H1 (cell line): Measurements from ENCODE around the gene ALG2. TPM values are rescaled to one million over a fixed set of nuclear protein-coding genes. Genes with fewer than 3 reads are reported as not detected.

Experiments used
- CTCF ChIA-PET: fragments of 300-600 bp; sonication (Branson Sonifier 250); formaldehyde crosslinking; loops from one replicate; lab custom pipeline; 2021; ENCODE audit not compliant: partially characterized antibody; lab: Charles Lee
- POLR2A ChIA-PET: fragments of 300-600 bp; sonication (Branson Sonifier 250); formaldehyde crosslinking; loops from one replicate; lab custom pipeline; 2021; ENCODE audit warnings: inconsistent platforms; ENCODE audit not compliant: partially characterized antibody; lab: Charles Lee
- DNase-seq, 2 experiments: peaks; one replicate each; pipeline versions ENCODE4 v3.0.0 to v3.0.0-alpha.2; 2010 to 2022; ENCODE audit warnings: low spot score in 2 of 2, low read depth in 1 of 2, mixed read lengths in 1 of 2
- FAIRE-seq: peaks from 2 replicates; lab custom pipeline; 2011; peaks lifted over from hg19 to GRCh38; lab: Jason Lieb, UNC
- H2AFZ ChIP-seq: 2 replicates; pipeline ENCODE4 v1.8.1; 2012; ENCODE audit warnings: low read length, inconsistent platforms
- H2AK5ac ChIP-seq: 2 replicates; pipeline ENCODE4 v1.6.1; 2013; ENCODE audit warnings: low read depth, low read length
- H2BK120ac ChIP-seq: replicated peaks from 2 replicates; pipeline ENCODE3; 2013; ENCODE audit warnings: low read depth, low read length, inconsistent platforms
- H2BK12ac ChIP-seq: 2 replicates; pipeline ENCODE4 v1.6.1; 2013; ENCODE audit warnings: low read depth, low read length
- H2BK15ac ChIP-seq: 2 replicates; pipeline ENCODE4 v1.6.1; 2013; ENCODE audit warnings: low read length
- H2BK20ac ChIP-seq: 2 replicates; pipeline ENCODE4 v1.6.1; 2013; ENCODE audit warnings: low read length
- H2BK5ac ChIP-seq: 2 replicates; pipeline ENCODE4 v1.6.1; 2013; ENCODE audit warnings: low read depth, low read length
- H3K14ac ChIP-seq: 2 replicates; pipeline ENCODE4 v1.6.1; 2013; ENCODE audit warnings: inconsistent platforms; ENCODE audit not compliant: insufficient read length
- H3K18ac ChIP-seq: 2 replicates; pipeline ENCODE4 v1.6.1; 2013; ENCODE audit warnings: low read length; ENCODE audit errors: extremely low read depth
- H3K23ac ChIP-seq: 2 replicates; pipeline ENCODE4 v1.6.1; 2013; ENCODE audit warnings: inconsistent platforms; ENCODE audit not compliant: insufficient read length
- H3K23me2 ChIP-seq: 2 replicates; pipeline ENCODE4 v1.6.1; 2013; ENCODE audit warnings: low read depth, low read length
- H3K27ac ChIP-seq: 2 replicates; pipeline ENCODE4 v1.6.1; 2011; ENCODE audit warnings: low read depth, low read length, inconsistent platforms
- H3K27me3 ChIP-seq, 4 experiments: replicated peaks in 1 of 4; 1 replicate in 1 of 4; 2 replicates in 3 of 4; pipeline versions ENCODE4 v1.6.1 to v1.8.1; 2011 to 2013; ENCODE audit warnings: low read length in 3 of 4, mild to moderate bottlenecking in 3 of 4, inconsistent platforms in 2 of 4, mixed read lengths in 2 of 4, moderate library complexity in 1 of 4; ENCODE audit not compliant: control insufficient read depth in 3 of 4, insufficient read depth in 3 of 4; ENCODE audit errors: extremely low read depth in 1 of 4
- H3K36me3 ChIP-seq, 4 experiments: 2 replicates each; pipeline versions ENCODE4 v1.6.1 to v1.8.1; 2011 to 2013; ENCODE audit warnings: mild to moderate bottlenecking in 4 of 4, low read length in 3 of 4, moderate library complexity in 2 of 4, control low read depth in 1 of 4, inconsistent platforms in 1 of 4; ENCODE audit not compliant: insufficient read depth in 4 of 4, control insufficient read depth in 2 of 4
- H3K4ac ChIP-seq: replicated peaks from 2 replicates; pipeline ENCODE3; 2013; ENCODE audit warnings: low read length, low read depth, mixed read lengths, inconsistent platforms; ENCODE audit not compliant: insufficient read length
- H3K4me1 ChIP-seq, 4 experiments: replicated peaks in 1 of 4; 1 replicate in 1 of 4; 2 replicates in 3 of 4; pipeline versions ENCODE4 v1.6.1 to v1.8.1; 2011 to 2013; ENCODE audit warnings: low read length in 3 of 4, inconsistent platforms in 2 of 4, mixed read lengths in 1 of 4; ENCODE audit not compliant: insufficient read depth in 4 of 4, control insufficient read depth in 3 of 4
- H3K4me2 ChIP-seq, 2 experiments: 2 replicates each; pipeline versions ENCODE4 v1.6.1 to v1.8.1; 2011 to 2013; ENCODE audit warnings: low read depth in 2 of 2, low read length in 2 of 2, control low read depth in 1 of 2, inconsistent platforms in 1 of 2, mild to moderate bottlenecking in 1 of 2; ENCODE audit not compliant: insufficient read depth in 1 of 2
- H3K4me3 ChIP-seq, 4 experiments: fragments of 200-600, 300-600 bp in 1 of 4; sonication (generic), shearing (Covaris generic), sonication (Bioruptor Twin) in 1 of 4; 2 replicates each; pipeline versions ENCODE4 v1.5.1 to v1.8.1; 2011 to 2016; ENCODE audit warnings: low read length in 4 of 4, low read depth in 3 of 4, control low read depth in 2 of 4, inconsistent platforms in 2 of 4, mild to moderate bottlenecking in 2 of 4, mixed read lengths in 1 of 4, moderate library complexity in 1 of 4; ENCODE audit not compliant: insufficient read depth in 2 of 4; ENCODE audit errors: extremely low read depth in 1 of 4
- H3K56ac ChIP-seq: replicated peaks from 2 replicates; pipeline ENCODE3; 2013; ENCODE audit warnings: low read depth, mild to moderate bottlenecking, mixed read lengths, low read length, inconsistent platforms; ENCODE audit not compliant: insufficient read length
- H3K79me1 ChIP-seq: 2 replicates; pipeline ENCODE4 v1.6.1; 2013; ENCODE audit warnings: low read depth, low read length, control low read depth
- H3K79me2 ChIP-seq, 2 experiments: 2 replicates each; pipeline versions ENCODE4 v1.6.1 to v1.8.1; 2012 to 2013; ENCODE audit warnings: low read length in 2 of 2, mild to moderate bottlenecking in 2 of 2, inconsistent platforms in 1 of 2; ENCODE audit not compliant: insufficient read depth in 2 of 2, control insufficient read depth in 1 of 2
- H3K9ac ChIP-seq, 4 experiments: replicated peaks in 1 of 4; 1 replicate in 1 of 4; 2 replicates in 3 of 4; pipeline versions ENCODE4 v1.6.1 to v1.8.1; 2011 to 2013; ENCODE audit warnings: low read depth in 3 of 4, low read length in 3 of 4, control low read depth in 2 of 4, mild to moderate bottlenecking in 2 of 4, moderate library complexity in 2 of 4, inconsistent platforms in 1 of 4; ENCODE audit errors: extremely low read depth in 1 of 4
- H3K9me3 ChIP-seq, 2 experiments: 2 replicates each; pipeline versions ENCODE4 v1.6.1 to v1.8.1; 2012 to 2013; ENCODE audit warnings: mild to moderate bottlenecking in 2 of 2, moderate library complexity in 2 of 2, control low read depth in 1 of 2, inconsistent platforms in 1 of 2, low read depth in 1 of 2, low read length in 1 of 2, mixed read lengths in 1 of 2; ENCODE audit not compliant: insufficient read depth in 2 of 2
- H4K20me1 ChIP-seq, 2 experiments: replicated peaks in 1 of 2; 2 replicates each; pipeline versions ENCODE3 to v1.8.1; 2011 to 2013; ENCODE audit warnings: inconsistent platforms in 2 of 2, low read length in 2 of 2, mild to moderate bottlenecking in 1 of 2; ENCODE audit not compliant: insufficient read depth in 2 of 2, control insufficient read depth in 1 of 2
- H4K5ac ChIP-seq: 2 replicates; pipeline ENCODE4 v1.6.1; 2013; ENCODE audit warnings: low read length, low read depth, mixed read lengths, inconsistent platforms; ENCODE audit not compliant: insufficient read length
- H4K8ac ChIP-seq: 2 replicates; pipeline ENCODE4 v1.8.0; 2013; ENCODE audit warnings: mild to moderate bottlenecking, moderate library complexity, low read length, inconsistent platforms; ENCODE audit not compliant: insufficient read depth; ENCODE audit errors: extremely low read depth
- H4K91ac ChIP-seq: replicated peaks from 2 replicates; pipeline ENCODE3; 2013; ENCODE audit warnings: low read length, mixed read lengths, inconsistent platforms; ENCODE audit not compliant: insufficient read length
- EGR1 ChIP-seq: IDR thresholded peaks from 2 replicates; pipeline ENCODE4 v1.6.1; 2011; ENCODE audit warnings: low read depth, low read length, borderline replicate concordance
- EP300 ChIP-seq, 2 experiments: IDR thresholded peaks; 1 replicate in 1 of 2; 2 replicates in 1 of 2; pipeline ENCODE4 v1.6.1; 2011 to 2012; ENCODE audit warnings: low read depth in 2 of 2, low read length in 2 of 2, mild to moderate bottlenecking in 2 of 2, borderline replicate concordance in 1 of 2, inconsistent platforms in 1 of 2, moderate library complexity in 1 of 2
- PHF8 ChIP-seq: fragments of 200-600 bp; sonication (generic); conservative IDR thresholded peaks from 2 replicates; pipeline ENCODE4 v1.7.1; 2012; ENCODE audit warnings: low read depth, mild to moderate bottlenecking, inconsistent platforms, low read length, moderate library complexity
- SP2 ChIP-seq: IDR thresholded peaks from 2 replicates; pipeline ENCODE4 v1.6.1; 2012; ENCODE audit warnings: mild to moderate bottlenecking, low read length, inconsistent platforms
- TCF12 ChIP-seq: IDR thresholded peaks from 2 replicates; pipeline ENCODE4 v1.6.1; 2011; ENCODE audit warnings: low read depth, mild to moderate bottlenecking, low read length
- WGBS, 2 experiments: shearing (Covaris generic) in 1 of 2; methylation state at CpG; one replicate each; pipeline versions ENCODE4 v1.1.6 to v1.1.7; 2013 to 2015; ENCODE audit warnings: low lambda C conversion rate in 2 of 2, mixed read lengths in 2 of 2, inconsistent platforms in 1 of 2, low coverage in 1 of 2, missing lambda C conversion rate in 1 of 2; ENCODE audit not compliant: insufficient replicate concordance in 2 of 2, insufficient coverage in 1 of 2, insufficient read length in 1 of 2; ENCODE audit errors: extremely low coverage in 1 of 2, missing lambda C conversion rate in 1 of 2; 5-methylcytosine and 5-hydroxymethylcytosine counted together
- polyA plus RNA-seq, 7 experiments: library from polyadenylated mRNA; depleted of rRNA in 3 of 7; stranded (reverse) in 5 of 7; unstranded in 2 of 7; fragments of >200 nt in 5 of 7; fragments of 200-250 nt in 2 of 7; gene quantifications; 1 replicate in 5 of 7; 2 replicates in 1 of 7; 4 replicates in 1 of 7; pipeline versions ENCODE4 v1.2.1 to v1.2.3, GENCODE V29; 2011 to 2013; ENCODE audit warnings: missing spikeins in 2 of 7, mixed read lengths in 2 of 7
- total RNA-seq: library from RNA; stranded (reverse); fragmentation: NEBNext Ultra II Directional; extraction: Animal tissue kit (Norgen Biotek cat#: 25700); gene quantifications from 2 replicates; pipeline ENCODE4 v1.2.1, GENCODE V29; 2021

ALG2 gene
- total and polyA plus RNA-seq, 2 of the 8 experiments (the other 6 are each of a cell fraction or from before 2014, with no cell fraction given): 27.1 to 30.7 TPM

DNA sequence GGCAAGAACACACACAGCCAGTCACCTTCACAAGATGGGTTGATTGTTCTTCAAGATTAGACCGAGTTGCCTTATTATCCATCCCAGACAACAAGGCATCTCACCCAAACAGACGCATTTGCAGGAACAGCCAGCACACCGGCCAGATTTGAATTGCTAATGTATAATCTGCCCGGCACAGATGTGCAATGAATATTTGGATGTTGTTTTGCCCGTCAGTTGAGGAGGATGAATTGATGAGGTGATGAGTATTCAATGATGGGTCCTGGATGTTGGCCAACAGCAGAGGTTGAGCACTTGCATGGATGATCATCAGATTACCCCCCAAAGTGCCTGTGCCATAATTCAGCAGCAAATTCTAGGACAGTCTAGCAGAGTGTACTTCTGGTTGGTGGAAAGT, 20.1 kb downstream of the ALG2 start:
- no peaks in the 10 kb centered on the region for H3K27me3 ChIP-seq
- no peak for DNase-seq
- H3K23ac ChIP-seq: no peak overlapping the region
- H3K27ac ChIP-seq: no peak overlapping the region
- no peak overlapping the region for H2BK20ac ChIP-seq
- FAIRE-seq: no peak
- no peak overlapping the region for H3K14ac ChIP-seq
- POLR2A ChIA-PET: interaction anchor here (0.6 to 1.2 kb wide), 2 partner anchors 21 to 615 kb away, joined by 3 to 5 read pairs; partner anchors contain the start of genes ALG2 and SEC61B
- no peak overlapping the region for H3K4me3 ChIP-seq
- no peak overlapping the region for H3K18ac ChIP-seq
- no peak overlapping the region for H2AFZ ChIP-seq
- WGBS, 2 experiments: 94% methylated on average over 5 of the region's 5 CpGs; no CpG with 5 or more reads in 1 of the 2 experiments
- no peaks in the 10 kb centered on the region for H3K36me3 ChIP-seq
- CTCF ChIA-PET: interaction anchor here (1.4 to 9.9 kb wide), 3 partner anchors 8 to 31 kb away, joined by 6 to 105 read pairs (median 14); no protein-coding TSS in a partner anchor
- H2AK5ac ChIP-seq: no peak overlapping the region
- no peaks in the 10 kb centered on the region for H3K79me2 ChIP-seq
- TF ChIP-seq EP300 (IDR thresholded peaks at IDR 0.05; ENCODE audit: borderline replicate concordance in 1 of 2, low read depth in 2 of 2, low read length in 2 of 2) (no peak), PHF8 (no peak), TCF12 (no peak), SP2 (no peak), EGR1 (no peak)
- H3K9ac ChIP-seq: no peak overlapping the region; a peak in 1 of 7 replicates
- H4K20me1 ChIP-seq: no peaks in the 10 kb centered on the region
- H3K4ac ChIP-seq: no peak overlapping the region
- no peak overlapping the region for H2BK5ac ChIP-seq
- no peaks in the 10 kb centered on the region for H3K79me1 ChIP-seq
- no peak overlapping the region for H2BK120ac ChIP-seq
- H3K23me2 ChIP-seq: no peaks in the 10 kb centered on the region
- no peak overlapping the region for H4K8ac ChIP-seq
- no peak overlapping the region for H3K56ac ChIP-seq
- no peak overlapping the region for H3K4me2 ChIP-seq
- H3K9me3 ChIP-seq: no peaks in the 10 kb centered on the region
- H2BK12ac ChIP-seq: no peak overlapping the region
- H4K5ac ChIP-seq: no peak overlapping the region
- 0 out of 7 replicates have a peak, but pooled peaks cover 0 to 1% (median 0%) of the 10 kb centered on the region in 4 experiments for H3K4me1 ChIP-seq
- no peak overlapping the region for H2BK15ac ChIP-seq
- no peak overlapping the region for H4K91ac ChIP-seq
